DOHH2 (cell line): ENCODE results near the gene CIAPIN1.

Experiments
- EZH2phosphoT487 ChIP-seq: fragments of 200-600 bp; sonication (generic); IDR thresholded peaks from 2 replicates; pipeline ENCODE4 v1.6.1; 2017; ENCODE audit warnings: borderline replicate concordance, mild to moderate bottlenecking, antibody characterized with exemption, low read length, moderate library complexity, mixed read lengths
- TF ChIP-seq, protein P1 (sequence below): fragments of 200-600 bp; sonication (generic); IDR thresholded peaks from one replicate; pipeline ENCODE4 v1.5.1; 2014; ENCODE audit warnings: antibody characterized with exemption, mild to moderate bottlenecking, low read depth, low read length; ENCODE audit not compliant: poor library complexity, severe bottlenecking

DNA sequence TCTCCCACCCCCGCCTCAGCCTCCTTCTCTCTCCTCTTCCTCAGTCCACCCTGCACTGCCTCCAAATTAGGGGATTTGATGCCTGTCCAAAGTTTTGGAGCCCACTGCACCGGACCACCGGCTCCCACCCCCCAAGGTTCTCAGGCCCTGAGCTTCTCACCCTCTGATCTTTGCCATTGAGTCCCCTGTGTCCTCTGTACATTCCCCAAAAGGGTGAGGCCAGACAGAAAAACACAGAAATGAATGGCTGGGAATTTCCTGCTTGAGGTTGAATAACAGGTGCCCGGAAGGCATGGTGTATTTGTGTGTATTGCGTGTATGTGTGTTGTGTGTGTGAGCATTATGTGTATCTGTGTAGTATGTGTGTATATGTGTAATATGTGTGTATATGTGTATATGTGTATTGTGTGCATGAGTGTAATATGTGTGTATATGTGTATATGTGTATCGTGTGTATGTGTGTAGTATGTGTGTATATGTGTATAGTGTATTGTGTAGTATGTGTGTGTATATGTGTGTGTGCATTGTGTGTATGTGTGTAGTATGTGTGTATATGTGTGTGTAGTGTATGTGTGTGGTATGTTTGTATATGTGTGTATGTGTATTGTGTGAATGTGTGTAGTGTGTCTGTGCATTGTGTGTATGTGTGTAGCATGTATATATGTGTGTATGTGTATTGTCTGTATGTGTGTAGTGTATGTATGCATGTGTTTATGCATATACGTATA, 58.7 kb downstream of the CIAPIN1 start:
- TF ChIP-seq, protein P1, sequence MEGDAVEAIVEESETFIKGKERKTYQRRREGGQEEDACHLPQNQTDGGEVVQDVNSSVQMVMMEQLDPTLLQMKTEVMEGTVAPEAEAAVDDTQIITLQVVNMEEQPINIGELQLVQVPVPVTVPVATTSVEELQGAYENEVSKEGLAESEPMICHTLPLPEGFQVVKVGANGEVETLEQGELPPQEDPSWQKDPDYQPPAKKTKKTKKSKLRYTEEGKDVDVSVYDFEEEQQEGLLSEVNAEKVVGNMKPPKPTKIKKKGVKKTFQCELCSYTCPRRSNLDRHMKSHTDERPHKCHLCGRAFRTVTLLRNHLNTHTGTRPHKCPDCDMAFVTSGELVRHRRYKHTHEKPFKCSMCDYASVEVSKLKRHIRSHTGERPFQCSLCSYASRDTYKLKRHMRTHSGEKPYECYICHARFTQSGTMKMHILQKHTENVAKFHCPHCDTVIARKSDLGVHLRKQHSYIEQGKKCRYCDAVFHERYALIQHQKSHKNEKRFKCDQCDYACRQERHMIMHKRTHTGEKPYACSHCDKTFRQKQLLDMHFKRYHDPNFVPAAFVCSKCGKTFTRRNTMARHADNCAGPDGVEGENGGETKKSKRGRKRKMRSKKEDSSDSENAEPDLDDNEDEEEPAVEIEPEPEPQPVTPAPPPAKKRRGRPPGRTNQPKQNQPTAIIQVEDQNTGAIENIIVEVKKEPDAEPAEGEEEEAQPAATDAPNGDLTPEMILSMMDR, result no peak
- no peak for TF ChIP-seq EZH2phosphoT487
